Measurements from ENCODE around the gene EXD3. TPM values are rescaled to one million over a fixed set of nuclear protein-coding genes. Genes with fewer than 3 reads are reported as not detected.

EXD3 gene
- total and polyA plus RNA-seq, 9 of the 15 experiments (the other 6 are each of a cell fraction or from before 2014, with no cell fraction given), result 0.29 to 12.5 (median 3.9) TPM

GRCh38 chr9:137470785-137471184, 47.8 kb upstream of the EXD3 start:
- Histone ChIP-seq H3K27me3 (ENCODE audit: control insufficient read depth in 2 of 2, insufficient read depth in 2 of 2, low read length in 2 of 2) (no peaks in the 10 kb centered on the region), H3K4me1 (replicated peaks in 1 of 2; ENCODE audit: control insufficient read depth in 2 of 2, insufficient read depth in 2 of 2, low read length in 2 of 2) (peaks cover 0 to 14% of the 10 kb centered on the region in 2 experiments; a peak in 1 of 5 replicates), H3K9ac (ENCODE audit: insufficient read depth in 1 of 2, low read depth in 2 of 2, low read length in 2 of 2) (no peak overlapping the region), H3K9me1 (ENCODE audit: control insufficient read depth, insufficient read depth, low read length) (no peaks in the 10 kb centered on the region), H3K4me3 (no peak overlapping the region), H3K79me2 (ENCODE audit: control insufficient read depth, insufficient read depth, low read length) (no peaks in the 10 kb centered on the region), H4K20me1 (replicated peaks; ENCODE audit: control insufficient read depth, insufficient read depth, low read length) (no peaks in the 10 kb centered on the region), H2AFZ (ENCODE audit: low read depth, low read length) (0 out of 2 replicates have a peak overlapping the region, but pooled peaks have one; percentile 33), H3K4me2 (ENCODE audit: insufficient read depth, low read length) (no peak overlapping the region), H3K36me3 (ENCODE audit: control insufficient read depth, insufficient read depth, low read length) (no peaks in the 10 kb centered on the region), H3K9me3 (replicated peaks; ENCODE audit: control insufficient read depth, insufficient read depth, low read depth, low read length) (peaks cover 5% of the 10 kb centered on the region), H3K27ac (ENCODE audit: extremely low read depth, low read depth, low read length) (no peak overlapping the region)
- ChIA-PET CTCF (ENCODE audit: low intra/inter-chr PET ratio) (no interaction called here), POLR2A (interaction anchor here (0.6 kb wide), 1 partner anchor 9 kb away, joined by 3 read pairs; no protein-coding TSS in a partner anchor)
- ATAC-seq (no peak), DNase-seq (ENCODE audit: extremely low read depth in 1 of 4, low spot score in 3 of 4) (no peak), FAIRE-seq (no peak)
- 55% methylated on average over 7 of the region's 7 CpGs for WGBS (ENCODE audit: insufficient coverage, low coverage, missing lambda C conversion rate)
- TF ChIP-seq DNMT1 (IDR thresholded peaks at IDR 0.05) (no peak), SNRNP70 (optimal IDR thresholded peaks at IDR 0.05; ENCODE audit: low read depth, low read length) (no peak), PHF8 (IDR thresholded peaks at IDR 0.05; ENCODE audit: borderline replicate concordance, low read length) (no peak), TFAP4 (CRISPR knock-in tag; IDR thresholded peaks at IDR 0.05; ENCODE audit: borderline replicate concordance) (no peak), MAFF (IDR thresholded peaks at IDR 0.05; ENCODE audit: low read length) (no peak)
- in situ Hi-C loops (cut with MboI) (no loop called here), intact Hi-C loops (cut with micrococcal nuclease) (no loop called here)
- no TSS peak for BruUV-seq (replicated peaks)

GRCh38 chr9:137467896-137468295, 44.9 kb upstream of the EXD3 start:
- ATAC-seq, result no peak
- in situ Hi-C loops (cut with MboI) (no loop called here), intact Hi-C loops (cut with micrococcal nuclease) (no loop called here)
- no peak for DNase-seq (ENCODE audit: extremely low read depth in 1 of 4, low spot score in 3 of 4)
- FAIRE-seq, result no peak
- no peak for TF ChIP-seq SRSF9 (IDR thresholded peaks at IDR 0.05; ENCODE audit: borderline replicate concordance, low read depth, low read length)
- WGBS (ENCODE audit: insufficient coverage, low coverage, missing lambda C conversion rate), result 75% methylated on average over 7 of the region's 7 CpGs
- Histone ChIP-seq H3K27ac (ENCODE audit: extremely low read depth, low read depth, low read length) (no peak overlapping the region), H3K27me3 (ENCODE audit: control insufficient read depth in 2 of 2, insufficient read depth in 2 of 2, low read length in 2 of 2) (no peaks in the 10 kb centered on the region), H2AFZ (ENCODE audit: low read depth, low read length) (no peak overlapping the region), H3K4me1 (replicated peaks in 1 of 2; ENCODE audit: control insufficient read depth in 2 of 2, insufficient read depth in 2 of 2, low read length in 2 of 2) (peaks cover 0 to 40% of the 10 kb centered on the region in 2 experiments; a peak in 2 of 5 replicates), H3K36me3 (ENCODE audit: control insufficient read depth, insufficient read depth, low read length) (no peaks in the 10 kb centered on the region), H3K79me2 (ENCODE audit: control insufficient read depth, insufficient read depth, low read length) (no peaks in the 10 kb centered on the region), H3K9me1 (ENCODE audit: control insufficient read depth, insufficient read depth, low read length) (no peaks in the 10 kb centered on the region), H4K20me1 (replicated peaks; ENCODE audit: control insufficient read depth, insufficient read depth, low read length) (no peaks in the 10 kb centered on the region), H3K9ac (ENCODE audit: insufficient read depth in 1 of 2, low read depth in 2 of 2, low read length in 2 of 2) (no peak overlapping the region; a peak in 1 of 4 replicates), H3K9me3 (replicated peaks; ENCODE audit: control insufficient read depth, insufficient read depth, low read depth, low read length) (peaks cover under 1% of the 10 kb centered on the region; the same call in 1 of the 2 replicates), H3K4me2 (ENCODE audit: insufficient read depth, low read length) (no peak overlapping the region), H3K4me3 (no peak overlapping the region)
- ChIA-PET POLR2A (interaction anchor here (0.6 kb wide), 1 partner anchor 146 kb away, joined by 6 read pairs; no protein-coding TSS in a partner anchor), CTCF (ENCODE audit: low intra/inter-chr PET ratio) (no interaction called here)
- BruUV-seq (replicated peaks), result no TSS peak
